ENCODE results near the gene IQGAP3.
"Not testable (repeated sequence)": the region's sequence is repeated elsewhere in the genome, so short reads cannot be mapped to it uniquely, and the experiment has no call there.

Gene IQGAP3

DNA sequence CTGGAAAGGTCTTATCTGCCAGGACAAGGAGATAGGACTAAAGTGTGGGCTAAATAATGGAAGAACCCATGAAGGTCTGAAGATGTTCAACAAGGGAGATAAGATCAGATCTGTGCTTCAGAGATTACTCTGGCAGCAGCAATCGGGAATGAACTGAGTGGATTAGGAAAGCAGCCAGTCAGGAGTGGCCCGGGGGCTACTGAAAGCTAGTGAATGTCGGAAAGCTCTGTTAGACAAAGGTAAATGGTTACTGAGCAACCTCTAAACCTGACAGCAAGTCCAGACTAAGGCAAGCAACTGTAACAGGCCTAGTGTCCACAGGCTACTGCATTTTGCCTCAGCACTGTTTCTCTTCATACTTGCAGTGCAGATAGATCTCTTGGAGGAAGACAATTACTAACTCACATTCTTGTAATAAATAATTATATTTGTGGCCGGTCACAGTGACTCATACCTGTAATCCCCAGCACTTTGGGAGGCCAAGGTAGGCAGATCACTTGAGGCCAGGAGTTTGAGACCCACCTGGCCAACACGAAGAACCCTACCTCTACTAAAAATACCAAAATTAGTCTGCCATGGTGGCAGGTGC is 12.5 kb downstream of the IQGAP3 start:
- TF ChIP-seq, protein P1, sequence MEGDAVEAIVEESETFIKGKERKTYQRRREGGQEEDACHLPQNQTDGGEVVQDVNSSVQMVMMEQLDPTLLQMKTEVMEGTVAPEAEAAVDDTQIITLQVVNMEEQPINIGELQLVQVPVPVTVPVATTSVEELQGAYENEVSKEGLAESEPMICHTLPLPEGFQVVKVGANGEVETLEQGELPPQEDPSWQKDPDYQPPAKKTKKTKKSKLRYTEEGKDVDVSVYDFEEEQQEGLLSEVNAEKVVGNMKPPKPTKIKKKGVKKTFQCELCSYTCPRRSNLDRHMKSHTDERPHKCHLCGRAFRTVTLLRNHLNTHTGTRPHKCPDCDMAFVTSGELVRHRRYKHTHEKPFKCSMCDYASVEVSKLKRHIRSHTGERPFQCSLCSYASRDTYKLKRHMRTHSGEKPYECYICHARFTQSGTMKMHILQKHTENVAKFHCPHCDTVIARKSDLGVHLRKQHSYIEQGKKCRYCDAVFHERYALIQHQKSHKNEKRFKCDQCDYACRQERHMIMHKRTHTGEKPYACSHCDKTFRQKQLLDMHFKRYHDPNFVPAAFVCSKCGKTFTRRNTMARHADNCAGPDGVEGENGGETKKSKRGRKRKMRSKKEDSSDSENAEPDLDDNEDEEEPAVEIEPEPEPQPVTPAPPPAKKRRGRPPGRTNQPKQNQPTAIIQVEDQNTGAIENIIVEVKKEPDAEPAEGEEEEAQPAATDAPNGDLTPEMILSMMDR (IDR thresholded peaks at IDR 0.05; ENCODE audit: low read depth, low read length, missing control alignments): no peak
- H3K4me3 ChIP-seq (replicated peaks; ENCODE audit: low read depth, low read length): no peak overlapping the region
- no peak for DNase-seq (ENCODE audit: extremely low read depth, low read depth)

DNA sequence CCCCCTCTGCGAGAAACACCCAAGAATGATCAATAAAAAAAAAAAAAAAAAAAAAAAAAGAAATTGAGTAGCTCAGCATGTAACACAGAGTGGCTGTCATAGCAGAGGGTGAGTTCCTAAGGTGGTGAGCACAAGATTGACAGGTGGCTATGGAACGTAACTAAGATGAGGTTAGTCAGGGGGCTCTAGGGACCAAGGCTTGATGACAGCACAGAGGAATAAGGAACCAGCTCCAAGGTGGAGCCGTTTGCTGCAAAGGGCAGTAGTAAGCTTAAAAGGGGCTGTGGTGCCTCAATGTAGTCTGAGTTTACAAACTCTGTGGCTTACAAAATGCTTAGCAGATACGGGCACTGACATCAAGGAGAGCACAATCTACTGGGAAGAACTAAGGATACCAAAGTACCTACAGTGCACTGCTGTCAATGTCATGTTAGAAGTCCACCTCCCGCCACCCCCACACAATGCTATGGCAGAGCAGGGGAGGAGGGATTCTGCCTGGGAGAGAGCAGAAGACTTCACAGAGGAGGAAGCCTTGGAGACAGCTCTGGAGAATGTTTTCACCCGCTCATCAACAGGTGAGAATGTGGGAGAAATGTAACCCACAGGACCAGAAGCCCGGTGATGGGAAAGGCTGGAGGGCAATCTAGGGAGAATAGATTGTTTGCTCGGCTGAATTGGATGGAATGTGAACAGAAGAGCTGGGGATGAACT is 13.1 kb downstream of the IQGAP3 start:
- no peak for DNase-seq (ENCODE audit: extremely low read depth, low read depth)
- no peak overlapping the region for H3K4me3 ChIP-seq (replicated peaks; ENCODE audit: low read depth, low read length)
- TF ChIP-seq, protein P1 (IDR thresholded peaks at IDR 0.05; ENCODE audit: low read depth, low read length, missing control alignments): no peak

DNA sequence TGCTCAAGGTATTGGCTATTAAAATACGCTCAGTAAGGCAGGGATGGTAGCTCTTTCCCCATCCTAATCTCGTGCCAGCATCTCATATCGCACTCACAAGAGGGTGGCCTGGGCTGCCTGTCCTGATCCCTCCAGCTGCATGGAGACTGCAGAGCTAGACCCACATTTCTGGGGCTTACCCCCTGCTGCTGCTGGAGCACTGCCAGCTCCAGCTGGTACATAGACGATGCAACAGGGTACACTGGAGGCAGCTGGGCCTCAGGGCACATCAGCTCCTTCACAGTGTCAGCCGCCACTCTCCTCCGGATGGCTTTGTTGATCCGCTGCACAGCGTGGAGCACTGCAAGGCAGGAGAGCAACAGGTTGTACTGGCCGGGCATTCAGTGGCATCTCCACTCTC is 16.0 kb downstream of the IQGAP3 start:
- TF ChIP-seq, protein P1 (IDR thresholded peaks at IDR 0.05; ENCODE audit: low read depth, low read length, missing control alignments): no peak
- no peak for DNase-seq (ENCODE audit: extremely low read depth, low read depth)
- H3K4me3 ChIP-seq (replicated peaks; ENCODE audit: low read depth, low read length): no peak overlapping the region

DNA sequence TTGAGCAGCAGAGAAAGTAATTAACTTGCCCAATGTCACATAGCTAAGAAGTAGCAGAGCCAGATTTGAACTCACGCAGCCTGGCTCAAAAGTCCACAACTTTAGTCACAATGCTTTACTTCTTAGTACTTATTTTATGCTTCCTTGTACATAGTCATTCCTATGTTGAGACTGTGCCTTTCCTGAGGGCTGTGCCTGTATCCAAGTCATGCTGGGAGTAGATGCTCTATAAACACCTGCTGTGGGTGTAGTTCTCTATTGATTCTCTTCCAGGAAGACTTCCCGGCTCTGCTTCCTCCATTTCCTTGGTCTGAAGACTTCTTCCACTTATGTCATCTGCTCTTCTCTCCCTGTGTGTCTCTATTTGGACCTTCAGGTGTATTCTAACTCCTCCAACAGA is 16.6 kb downstream of the IQGAP3 start:
- TF ChIP-seq, protein P1 (IDR thresholded peaks at IDR 0.05; ENCODE audit: low read depth, low read length, missing control alignments): no peak
- DNase-seq (ENCODE audit: extremely low read depth, low read depth): no peak
- H3K4me3 ChIP-seq (replicated peaks; ENCODE audit: low read depth, low read length): no peak overlapping the region

DNA sequence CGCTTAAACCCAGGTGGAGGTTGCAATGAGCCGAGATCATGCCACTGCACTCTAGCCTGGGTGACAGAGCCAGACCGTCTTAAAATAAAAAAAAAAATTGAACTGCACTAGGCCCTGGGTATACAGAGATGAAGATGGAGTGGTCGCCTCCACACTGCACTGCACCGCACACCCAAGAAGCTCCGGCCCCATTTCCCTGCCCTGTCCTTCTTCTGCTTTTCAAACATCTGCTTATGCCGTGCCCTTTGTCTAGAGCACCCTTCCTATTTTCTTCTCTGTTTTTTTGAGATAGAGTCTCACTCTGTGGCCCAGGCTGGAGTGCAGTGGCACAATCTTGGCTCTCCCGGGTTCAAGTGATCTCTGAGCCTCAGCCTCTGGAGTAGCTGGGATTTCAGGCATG is 17.4 kb downstream of the IQGAP3 start:
- TF ChIP-seq, protein P1 (IDR thresholded peaks at IDR 0.05; ENCODE audit: low read depth, low read length, missing control alignments): no peak
- no peak overlapping the region for H3K4me3 ChIP-seq (replicated peaks; ENCODE audit: low read depth, low read length)
- no peak for DNase-seq (ENCODE audit: extremely low read depth, low read depth)

DNA sequence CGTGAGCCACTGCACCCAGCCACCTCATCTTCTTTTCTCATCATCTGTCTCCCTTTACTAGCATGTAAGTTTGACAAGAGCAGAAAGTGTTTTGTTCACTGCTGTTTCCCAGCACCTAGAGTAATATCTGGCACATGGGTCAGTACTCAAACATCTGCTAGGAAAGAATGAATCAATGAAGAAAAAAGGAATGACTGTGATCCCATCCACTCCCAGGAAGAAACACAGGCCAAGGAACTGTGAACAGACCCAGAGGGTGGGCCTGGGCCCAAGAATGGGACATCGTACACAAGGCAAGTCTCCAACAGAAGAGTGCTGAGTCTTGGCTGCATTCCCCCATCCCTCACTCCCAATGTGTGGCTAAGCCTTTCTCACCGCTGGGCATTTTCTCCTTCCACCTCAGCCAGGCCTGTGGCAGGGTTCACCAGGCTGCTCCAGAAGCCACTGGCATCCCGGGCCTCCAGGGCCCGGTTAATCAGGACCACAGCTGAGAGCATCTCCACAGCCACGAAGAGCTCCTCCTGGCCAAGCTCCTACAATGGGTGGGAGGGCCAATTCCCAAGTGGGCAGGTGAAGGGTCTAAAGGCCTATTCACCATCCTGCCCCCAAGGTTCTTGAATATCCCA is 18.4 kb downstream of the IQGAP3 start:
- no peak for DNase-seq (ENCODE audit: extremely low read depth, low read depth)
- TF ChIP-seq, protein P1 (IDR thresholded peaks at IDR 0.05; ENCODE audit: low read depth, low read length, missing control alignments): no peak
- no peak overlapping the region for H3K4me3 ChIP-seq (replicated peaks; ENCODE audit: low read depth, low read length)

DNA sequence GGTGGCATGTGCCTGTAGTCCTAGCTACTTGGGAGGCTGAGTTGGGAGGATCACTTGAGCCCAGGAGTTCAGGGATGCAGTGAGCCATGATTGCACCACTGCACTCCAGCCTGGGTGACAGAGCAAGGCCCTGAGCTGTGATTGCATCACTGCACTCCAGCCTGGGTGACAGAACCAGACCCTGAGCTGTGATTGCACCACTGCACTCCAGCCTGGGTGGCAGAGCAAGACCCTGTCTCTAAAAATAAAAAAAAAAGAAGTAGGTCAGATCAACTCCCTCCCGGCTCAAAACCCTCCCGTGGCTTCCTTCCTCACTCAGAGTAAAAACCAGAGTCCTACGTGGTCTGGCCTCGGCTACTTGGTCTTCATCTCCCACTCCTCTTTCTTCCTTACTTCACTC is 19.4 kb downstream of the IQGAP3 start:
- not testable (repeated sequence) for DNase-seq (ENCODE audit: extremely low read depth, low read depth); H3K4me3 ChIP-seq (replicated peaks; ENCODE audit: low read depth, low read length)
